HK-2 (cell line): ENCODE measurements around the gene CLEC10A.
"Not testable (repeated sequence)": the region's sequence is repeated elsewhere in the genome, so short reads cannot be mapped to it uniquely, and the experiment has no call there.

Experiments
- DNase-seq: peaks from one replicate; pipeline ENCODE4 v3.0.0-alpha.2; 2018; ENCODE audit not compliant: unreplicated experiment

CLEC10A gene

DNA sequence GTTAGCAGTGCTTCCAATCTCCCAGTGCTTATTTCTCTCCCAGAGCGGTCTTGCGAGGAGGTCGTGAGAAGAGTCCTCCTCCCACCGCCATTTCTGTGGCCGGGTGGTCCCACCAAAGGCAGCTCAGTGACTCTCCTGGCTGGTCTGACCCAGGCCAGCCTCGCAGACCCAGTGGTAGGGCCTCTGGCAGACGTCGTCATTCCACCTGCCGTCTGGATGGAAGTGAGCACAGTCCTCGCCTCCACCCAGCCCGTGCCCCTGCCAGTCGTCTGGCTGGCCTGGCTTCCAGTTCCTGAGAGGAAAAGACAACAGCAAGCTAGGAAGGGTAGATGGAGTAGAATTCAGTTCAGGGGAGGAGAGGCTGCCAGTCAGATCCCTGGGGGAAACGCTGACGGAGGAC is 5.1 kb downstream of the CLEC10A start:
- no peak for DNase-seq

DNA sequence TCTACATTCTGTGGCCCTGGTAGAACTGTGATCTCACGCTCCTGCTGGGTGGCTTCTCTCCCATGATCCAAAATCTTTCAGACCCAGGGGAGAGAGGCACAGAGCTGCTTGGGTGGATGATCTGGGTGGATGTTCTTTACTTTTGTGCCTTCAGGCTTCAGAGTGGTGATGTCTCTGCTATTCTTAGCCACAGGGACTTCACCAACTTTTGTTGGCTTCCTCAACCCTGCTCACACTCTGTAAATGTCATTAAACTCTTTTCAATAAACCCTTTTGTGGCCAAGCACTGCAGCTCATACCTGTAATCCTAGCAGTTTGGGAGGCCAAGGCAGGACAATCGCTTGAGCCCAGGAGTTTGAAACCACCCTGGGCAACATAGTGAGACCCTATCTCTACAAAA is 7.6 kb downstream of the CLEC10A start:
- DNase-seq, result no peak

DNA sequence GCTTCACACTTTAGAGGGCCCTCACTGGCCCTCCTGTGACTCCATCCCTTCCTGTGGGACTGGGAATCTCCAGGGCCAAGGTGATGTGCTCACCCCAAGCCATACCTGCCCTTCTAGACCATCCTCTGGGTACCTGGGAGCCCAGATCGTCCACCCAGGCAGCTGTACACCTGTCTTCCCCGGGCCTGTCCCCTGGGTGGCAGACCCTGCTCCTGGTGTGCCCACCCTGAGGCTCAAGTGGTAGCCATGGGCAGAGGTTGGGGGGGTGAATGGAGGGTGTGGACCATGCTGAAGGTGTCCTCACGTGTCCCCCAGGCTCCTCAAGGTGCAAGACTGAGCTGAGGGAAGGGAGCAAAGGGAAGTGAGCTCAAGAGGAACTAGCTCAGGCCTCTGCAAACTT is 9.3 kb downstream of the CLEC10A start:
- DNase-seq, result no peak

DNA sequence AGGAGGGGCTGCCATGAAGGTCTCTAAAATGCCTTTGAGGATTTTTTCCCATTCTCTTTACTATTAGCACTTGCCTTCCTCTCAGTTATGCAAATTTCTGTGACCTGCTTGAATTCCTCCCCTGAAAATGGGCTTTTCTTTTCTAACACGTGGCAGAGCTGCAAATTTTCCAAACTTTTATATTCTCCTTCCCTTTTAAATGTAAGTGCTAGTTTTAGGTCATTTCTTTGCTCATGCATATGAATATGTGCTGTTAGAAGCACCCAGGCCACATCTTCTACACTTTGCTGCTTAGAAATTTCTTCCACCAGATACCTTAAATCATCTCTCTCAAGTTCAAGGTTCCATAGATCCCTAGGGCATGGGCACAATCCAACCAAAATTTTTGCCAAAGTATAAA is 11.8 kb downstream of the CLEC10A start:
- DNase-seq, result no peak

DNA sequence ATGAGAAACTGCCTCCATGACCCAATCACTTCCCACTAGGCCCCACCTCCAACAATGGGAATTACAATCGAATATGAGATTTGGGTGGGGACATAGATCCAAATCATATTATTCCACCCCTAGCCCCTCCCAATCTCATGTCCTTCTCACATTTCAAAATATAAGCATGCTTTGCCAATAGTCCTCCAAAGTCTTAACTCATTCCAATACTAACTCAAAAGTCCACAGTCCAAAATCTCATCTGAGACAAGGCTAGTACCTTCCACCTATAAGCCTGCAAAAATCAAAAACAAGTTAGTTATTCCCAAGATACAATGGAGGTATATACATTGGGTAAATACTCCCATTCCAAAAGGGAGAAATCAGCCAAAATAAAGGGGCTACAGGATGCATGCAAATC is 12.9 kb downstream of the CLEC10A start:
- DNase-seq, result no peak

DNA sequence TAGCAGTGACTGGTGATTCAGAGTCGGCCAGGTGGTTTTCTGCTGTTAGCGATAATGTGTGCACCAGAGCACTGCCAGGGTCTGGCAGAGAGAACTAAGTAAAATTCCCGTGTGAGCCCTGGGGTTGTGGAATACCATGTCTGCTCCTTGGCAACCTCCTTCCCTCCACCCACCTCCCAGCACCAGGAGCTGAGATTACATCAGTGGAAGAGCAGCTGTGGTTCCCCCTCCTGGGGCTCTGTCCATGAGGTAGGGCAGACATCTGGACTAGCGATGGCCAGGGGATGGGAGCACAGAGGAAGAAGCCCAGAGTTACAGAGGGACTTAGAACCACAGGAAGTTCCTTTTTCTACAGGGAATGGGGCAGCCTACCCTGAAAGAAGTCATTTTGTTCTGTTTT is 15.8 kb downstream of the CLEC10A start:
- no peak for DNase-seq

DNA sequence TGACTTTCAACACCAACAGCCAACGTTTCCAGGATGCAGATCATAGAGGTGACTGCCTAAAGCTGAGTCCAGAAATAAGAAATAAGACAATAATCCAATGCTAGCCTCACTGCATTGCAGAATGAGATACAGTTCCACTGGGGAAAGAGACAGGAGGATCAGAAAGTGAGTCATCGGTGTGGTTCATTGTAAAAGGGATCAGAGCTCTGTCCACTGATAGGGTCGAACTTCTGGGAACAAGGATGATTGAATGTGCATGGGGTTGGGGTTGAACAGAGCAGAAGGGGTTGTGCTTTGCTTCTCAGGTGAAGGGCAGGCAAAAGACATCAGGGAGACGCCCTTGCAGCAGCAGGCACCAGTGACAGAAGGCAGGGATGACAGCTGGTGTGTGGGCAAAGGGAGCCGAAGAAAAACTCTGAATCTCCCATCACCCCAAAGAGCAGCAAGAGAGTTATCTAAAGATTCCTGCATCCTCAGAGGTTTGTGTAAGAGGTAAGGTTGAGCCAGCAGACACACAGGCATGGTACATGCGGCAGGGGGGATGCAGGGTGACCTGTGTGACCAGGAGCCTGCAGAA is 16.4 kb downstream of the CLEC10A start:
- DNase-seq, result no peak

DNA sequence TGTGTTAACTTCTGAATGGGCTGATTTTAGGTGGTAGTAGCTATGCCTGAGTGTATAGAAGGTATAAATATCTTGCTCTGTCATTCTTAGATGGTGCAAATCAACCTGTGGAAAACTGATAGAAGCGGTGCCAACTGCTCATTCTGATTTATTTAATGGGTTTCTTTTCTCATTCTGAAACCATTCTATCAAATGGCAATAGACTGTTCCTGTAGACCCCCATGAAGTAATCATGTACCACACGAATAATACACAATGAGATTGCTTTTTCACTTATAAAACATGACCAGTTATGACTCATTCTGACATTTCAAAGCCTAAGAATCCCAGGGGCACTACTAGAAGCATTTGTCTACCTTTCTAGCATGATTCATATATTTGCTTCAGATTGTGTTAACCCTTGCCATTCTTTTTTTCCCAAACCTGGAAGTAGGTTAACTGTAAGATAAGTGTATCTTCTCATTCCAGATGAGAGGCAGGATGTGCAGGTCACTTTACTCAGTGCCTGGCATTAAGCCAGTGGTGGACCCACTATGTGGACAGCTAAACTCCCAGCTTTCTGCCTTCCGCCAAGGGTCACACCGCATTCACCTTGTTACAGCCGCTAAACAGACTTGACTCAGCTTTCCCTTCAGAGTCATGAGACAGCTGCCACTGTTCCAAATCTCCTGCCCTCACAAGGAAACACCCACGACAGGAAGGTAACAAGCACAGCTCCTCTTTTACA is 19.7 kb downstream of the CLEC10A start:
- peak; percentile 81 for DNase-seq

DNA sequence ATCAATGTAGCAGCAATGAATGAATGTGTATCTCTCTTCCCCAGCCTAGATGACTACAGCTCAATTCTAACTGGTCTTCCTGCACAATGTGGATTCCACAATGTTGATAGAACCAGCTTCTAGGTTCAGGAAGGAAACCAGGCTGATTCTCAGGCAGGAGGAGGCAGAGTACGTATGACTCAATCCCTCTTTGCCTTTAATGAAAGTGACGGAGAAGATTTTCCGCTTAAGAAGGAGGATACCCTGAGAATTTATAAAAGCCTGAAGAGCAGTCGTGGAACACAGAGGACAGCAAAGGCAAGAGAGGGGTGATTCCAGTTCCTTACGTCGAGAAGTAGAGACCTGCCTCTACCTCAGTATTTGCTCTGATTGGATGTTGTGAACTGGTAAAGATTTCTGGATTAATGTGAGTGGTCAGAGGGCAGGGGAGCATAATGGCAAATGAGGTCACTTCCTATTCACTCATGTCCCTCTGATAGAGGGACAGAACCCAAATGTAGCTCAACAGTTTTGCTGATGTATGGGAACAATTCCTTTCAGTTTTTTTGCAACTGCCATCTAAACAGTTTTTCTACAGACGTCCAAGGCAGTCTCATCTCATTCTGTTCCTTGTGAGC is 21.1 kb downstream of the CLEC10A start:
- DNase-seq, result no peak

DNA sequence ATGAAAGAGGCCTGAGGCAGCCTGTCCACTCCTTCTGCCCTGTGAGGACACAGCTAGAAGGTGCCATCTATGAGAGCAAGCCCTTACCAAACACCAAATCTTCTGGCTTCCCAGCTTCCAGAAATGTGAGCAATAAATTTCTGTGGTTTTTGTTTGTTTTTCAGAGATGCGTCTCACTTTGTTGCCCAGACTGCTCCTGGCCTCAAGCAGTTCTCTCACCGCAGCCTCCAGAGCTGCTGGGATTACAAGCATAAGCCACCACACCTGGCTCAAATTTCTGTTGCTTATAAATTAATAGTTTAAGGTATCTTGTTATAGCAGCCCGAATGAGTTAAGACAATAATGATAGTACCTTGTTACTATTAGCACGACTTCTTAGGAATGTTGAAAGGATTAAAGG is 23.7 kb downstream of the CLEC10A start:
- DNase-seq, result no peak

DNA sequence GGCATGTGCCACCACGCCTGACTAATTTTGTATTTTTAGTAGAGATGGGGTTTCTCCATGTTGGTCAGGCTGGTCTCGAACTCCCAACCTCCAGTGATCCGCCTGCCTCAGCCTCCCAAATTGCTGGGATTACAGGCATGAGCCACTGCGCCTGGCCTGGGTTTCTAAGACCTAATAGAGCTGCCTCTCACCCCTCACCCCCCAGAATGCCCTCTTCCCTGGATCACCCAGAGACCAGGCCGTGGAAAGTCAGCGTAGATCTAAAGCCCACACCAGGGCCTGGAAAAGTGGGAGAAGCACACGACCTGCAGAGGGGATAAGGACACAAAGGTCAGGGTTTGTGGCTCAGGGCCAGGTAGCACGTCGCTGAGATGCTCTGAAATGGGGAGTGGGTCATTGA is 29.5 kb downstream of the CLEC10A start:
- DNase-seq, result not testable (repeated sequence)

DNA sequence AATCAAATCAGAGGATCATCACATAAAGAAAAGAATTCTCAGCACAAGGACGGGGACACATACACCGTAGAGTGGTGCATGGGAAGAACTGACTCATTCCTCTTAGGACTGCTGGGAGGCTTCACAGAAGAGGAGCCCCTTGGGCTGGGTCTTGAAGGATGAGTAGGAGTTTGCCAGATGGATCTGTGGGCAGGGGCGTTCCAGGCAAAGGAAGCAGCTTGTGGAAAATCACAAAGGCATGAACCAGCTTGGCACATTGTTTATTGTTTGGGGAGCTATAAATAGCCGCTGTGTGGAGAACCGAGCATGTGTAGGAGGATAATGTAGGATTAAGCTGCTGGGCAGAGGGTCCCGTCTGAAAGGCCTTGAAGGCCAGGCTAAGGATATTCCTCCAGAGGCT is 31.1 kb downstream of the CLEC10A start:
- no peak for DNase-seq

DNA sequence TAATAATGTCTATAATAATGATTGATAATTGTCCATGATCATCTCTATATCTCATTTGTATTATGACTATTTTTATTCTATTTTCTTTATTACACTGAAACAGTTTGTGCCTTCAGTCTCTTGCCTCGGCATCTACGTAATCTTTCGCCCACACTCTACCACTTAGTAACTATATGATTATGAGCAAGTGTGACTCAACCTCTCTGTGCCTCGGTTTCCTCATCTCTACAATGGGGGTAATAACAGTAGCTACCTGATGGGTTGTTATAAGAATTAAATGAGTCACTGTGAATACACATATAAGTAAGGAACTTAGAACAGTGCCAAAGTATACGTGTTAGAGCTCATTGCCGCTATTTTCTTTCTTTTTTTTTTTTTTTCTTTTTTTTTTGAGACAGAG is 32.5 kb downstream of the CLEC10A start:
- no peak for DNase-seq

DNA sequence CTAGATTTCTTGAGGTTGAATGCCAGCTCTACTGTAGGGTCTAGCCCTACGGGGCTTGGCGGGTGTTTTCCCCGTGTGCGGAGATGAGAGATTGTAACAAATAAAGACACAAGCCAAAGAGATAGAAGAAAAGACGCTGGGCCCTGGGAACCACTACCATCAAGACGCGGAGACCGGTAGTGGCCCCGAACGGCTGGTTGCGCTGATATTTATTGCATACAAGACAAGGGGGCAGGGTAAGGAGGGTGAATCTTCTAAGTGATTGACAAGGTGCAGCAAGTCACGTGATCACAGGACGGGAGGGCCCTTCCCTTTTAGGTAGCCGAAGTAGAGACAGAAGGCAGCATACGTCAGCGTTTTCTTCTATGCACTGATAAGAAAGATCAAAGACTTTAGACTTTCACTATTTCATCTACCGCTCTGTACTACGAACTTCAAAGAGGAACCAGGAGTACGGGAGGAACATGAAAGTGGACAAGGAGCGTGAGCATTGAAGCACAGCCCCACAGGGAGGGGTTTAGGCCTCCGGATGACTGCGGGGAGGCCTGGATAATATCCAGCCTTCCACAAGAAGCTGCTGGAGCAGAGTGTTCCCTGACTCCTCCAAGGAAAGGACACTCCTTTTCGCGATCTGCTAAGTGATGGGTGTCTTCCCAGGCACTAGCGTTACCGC is 33.2 kb downstream of the CLEC10A start:
- DNase-seq, result not testable (repeated sequence)

DNA sequence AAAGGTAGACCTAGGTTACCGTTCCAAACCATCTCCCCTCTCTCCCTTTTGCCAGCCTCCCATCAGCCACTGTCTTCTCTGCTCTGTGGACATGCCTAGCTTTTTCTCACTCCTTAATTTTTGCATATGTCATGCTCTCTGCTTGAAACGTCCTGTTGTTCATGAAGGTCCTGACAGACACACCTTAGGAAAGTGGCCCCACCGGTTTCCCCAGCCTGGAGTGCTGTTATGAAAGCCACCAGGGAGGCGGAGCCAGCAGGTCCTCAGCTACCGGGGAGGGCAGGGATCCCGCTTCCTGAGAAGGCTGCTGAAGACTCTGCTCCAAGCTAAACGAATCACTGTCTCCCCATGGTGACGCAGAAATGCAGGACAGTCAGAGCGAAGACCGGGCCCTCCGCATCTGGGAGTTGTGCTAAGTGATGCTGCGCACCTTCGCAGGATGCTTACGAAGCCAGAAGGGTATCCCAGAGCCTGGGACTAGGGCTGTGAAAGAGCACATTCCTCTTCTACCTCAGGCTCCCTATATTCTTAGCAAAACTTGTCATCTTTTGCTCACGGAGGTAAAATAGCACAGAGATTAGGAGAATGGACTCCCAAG is 33.8 kb downstream of the CLEC10A start:
- DNase-seq, result no peak

DNA sequence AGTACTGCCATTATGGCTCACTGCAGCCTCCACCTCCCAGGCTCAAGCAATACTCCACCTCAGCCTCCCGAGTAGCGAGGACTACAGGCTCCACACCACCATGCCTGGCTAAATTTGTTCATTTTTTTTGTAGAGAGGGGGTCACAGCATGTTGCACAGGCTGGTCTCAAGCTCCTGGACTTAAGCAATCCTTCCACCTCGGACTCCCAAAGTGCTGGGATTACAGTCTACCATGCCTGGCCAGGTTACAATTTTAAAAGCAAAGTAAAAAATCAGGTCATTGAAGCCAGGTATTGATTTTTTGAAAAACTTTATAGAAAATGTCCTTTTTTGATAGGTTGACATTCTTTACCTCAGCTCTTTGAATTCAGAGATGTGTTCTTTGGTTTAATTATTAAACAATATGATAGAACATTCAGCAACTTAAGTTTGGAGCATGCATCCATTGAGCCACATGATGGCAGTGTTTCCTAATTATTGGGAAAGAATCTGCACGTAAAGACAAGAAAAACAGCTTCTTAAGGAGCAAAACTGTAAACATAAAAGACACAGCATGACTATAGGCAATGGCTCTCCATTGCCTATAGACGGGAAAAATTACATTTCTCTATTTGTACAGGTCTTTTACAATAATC is 34.4 kb downstream of the CLEC10A start:
- no peak for DNase-seq

DNA sequence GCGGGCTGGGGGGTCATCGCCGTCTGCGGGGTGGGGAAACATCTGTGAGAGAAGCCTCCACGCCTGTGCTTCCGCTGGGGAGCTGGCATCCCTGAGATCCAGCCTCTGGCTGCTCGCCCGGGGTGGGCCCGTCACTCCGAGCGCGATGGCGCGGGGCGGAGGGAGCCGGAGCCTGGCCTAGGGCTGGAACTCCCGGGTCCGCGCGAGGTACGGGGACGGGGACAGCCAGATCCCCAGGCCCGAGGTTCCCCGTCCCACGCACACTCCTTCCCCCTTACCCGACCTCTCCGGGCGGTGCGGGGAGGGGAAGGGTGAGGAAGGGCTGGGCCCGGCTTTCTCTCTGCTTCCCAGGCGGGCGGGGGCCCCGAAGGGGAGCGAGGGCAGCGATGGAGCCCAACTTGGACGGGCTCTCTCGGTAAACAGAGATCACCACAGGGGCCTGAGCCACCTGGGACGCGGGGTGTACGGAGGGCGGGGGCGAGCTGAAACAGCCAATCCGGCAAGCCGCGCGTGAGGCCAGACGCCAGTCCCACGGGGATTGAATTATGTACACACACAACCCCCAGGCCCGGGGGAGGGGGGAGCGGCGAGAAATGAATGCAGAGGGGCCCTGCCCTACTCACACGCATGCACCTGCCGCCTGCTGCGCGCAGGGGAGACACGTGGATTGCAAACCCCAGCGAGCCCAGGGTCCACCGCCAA is 36.4 kb downstream of the CLEC10A start, which contains the start of gene SLC16A11:
Gene SLC16A11 (minus strand): TSS at position 596 of the 702 bp plus-strand sequence. CDS start 579 bp downstream, at position 17.
- DNase-seq, result no peak

DNA sequence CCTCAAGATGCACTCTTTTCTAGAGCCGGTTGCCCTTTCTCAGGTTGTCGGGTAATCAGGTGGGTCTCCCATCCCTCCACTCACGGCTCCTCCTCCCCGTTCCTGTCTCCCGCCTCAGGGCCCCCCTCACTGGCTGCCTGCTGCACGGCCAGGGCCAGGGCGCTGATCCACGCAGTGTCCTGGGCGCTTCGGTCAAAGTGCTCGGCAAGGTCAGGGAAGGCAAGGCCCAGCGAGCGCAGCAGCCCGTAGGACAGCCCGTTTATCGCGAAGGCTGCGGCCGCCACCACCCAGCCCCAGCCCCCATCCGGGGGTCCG is 36.9 kb downstream of the CLEC10A start:
- no peak for DNase-seq

DNA sequence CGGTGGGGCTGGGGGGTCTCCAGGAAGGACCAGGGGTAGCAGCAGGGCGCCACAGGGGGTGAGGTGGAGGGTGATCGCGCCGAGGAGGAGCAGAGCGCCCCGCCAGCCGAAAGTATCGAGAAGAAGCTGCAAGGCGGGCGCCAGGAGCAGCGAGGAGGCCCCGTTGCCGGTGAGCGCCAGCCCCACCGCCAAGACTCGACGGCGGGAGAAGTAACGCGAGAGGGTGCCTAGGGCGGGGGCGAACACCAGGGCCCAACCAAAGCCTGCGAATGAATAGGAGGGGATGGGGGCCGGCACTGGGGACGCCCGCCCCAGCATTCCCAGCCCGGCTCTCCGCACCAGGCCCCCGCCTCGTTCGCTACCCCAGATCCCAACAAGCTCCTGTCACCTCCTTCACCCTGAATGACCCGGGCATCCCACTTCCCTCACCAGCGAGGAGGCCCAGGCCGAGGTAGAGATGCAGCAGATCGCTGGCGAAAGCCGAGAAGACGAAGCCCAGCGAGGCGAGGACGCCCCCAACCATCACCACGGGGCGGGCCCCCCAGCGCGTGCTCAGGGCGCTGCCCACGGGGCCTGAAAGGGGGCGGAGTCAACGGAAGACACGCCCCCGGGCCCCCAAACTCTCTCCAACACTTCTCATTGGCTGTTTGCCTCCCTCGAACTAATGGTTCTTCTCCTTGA is 37.4 kb downstream of the CLEC10A start:
- DNase-seq, result no peak

DNA sequence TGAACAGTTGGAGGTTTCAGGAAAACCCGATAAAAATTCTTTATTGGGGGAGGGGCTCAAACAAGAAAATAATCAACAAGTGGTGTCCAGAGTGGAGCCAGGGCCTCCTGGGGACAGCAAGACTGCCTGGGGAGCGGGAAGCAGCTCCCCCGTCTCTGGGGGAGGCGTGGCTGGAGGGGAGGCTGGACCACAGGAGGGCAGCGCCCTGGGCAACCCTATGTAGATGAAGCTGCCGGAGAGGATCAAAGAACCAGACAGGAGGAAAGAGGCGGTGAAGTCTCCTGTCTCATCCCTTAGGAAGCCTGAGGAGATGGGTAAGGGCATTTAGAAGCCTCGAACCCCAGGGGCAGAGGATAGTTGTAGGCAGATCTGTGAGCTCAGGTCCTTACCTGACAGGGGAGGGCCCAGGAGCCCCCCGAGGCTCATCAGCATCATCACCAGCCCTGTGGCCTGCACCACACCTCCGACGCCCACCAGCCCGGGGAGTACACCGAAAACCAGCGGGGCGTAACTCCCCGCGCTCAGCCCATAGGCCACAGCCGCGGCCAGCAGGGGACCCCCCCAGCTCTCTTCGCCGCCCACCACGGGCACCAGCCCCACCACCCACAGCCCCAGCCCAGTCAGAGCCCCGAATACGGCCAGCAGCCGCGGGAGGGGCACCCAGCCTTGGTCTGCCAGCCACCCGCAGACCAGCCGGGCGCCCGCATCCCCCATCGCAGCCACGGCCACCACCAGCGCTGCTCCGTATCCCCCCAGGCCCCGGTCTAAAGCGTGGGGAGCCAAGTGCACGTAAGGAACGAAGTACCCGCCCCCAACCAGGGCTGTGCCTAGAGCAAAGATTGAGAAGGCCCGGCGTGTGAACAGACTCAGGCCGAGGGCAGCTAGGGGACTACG is 38.2 kb downstream of the CLEC10A start:
- DNase-seq, result no peak
